ENCODE results near the gene TPP2.

- TF ChIP-seq FOSL1 (IDR thresholded peaks at IDR 0.05; ENCODE audit: low read depth) (no peak), EGR1 (IDR thresholded peaks at IDR 0.05; ENCODE audit: low read depth) (no peak), CTCF (IDR thresholded peaks at IDR 0.05 in 2 of 3, conservative IDR thresholded peaks at IDR 0.05 in 1 of 3; ENCODE audit: borderline replicate concordance in 1 of 3, insufficient read depth in 1 of 3, low read depth in 2 of 3, low read length in 2 of 3) (peak in 2 of 3 experiments; percentile 25 to 50; a peak in 3 of 6 replicates), ZNF274 (IDR thresholded peaks at IDR 0.05; ENCODE audit: low read depth, low read length) (no peak), POLR2AphosphoS5 (IDR thresholded peaks at IDR 0.05; ENCODE audit: low read depth, low read length) (no peak), SIN3A (IDR thresholded peaks at IDR 0.05; ENCODE audit: low read depth) (no peak), YY1 (IDR thresholded peaks at IDR 0.05; ENCODE audit: extremely low read depth, insufficient replicate concordance, low read depth, low read length) (no peak), EZH2 (IDR thresholded peaks at IDR 0.05) (no peak), CEBPB (IDR thresholded peaks at IDR 0.05; ENCODE audit: low read depth) (no peak), POLR2A (IDR thresholded peaks at IDR 0.05; ENCODE audit: borderline replicate concordance, extremely low read depth, insufficient read depth, insufficient read length) (no peak), EZH2phosphoT487 (IDR thresholded peaks at IDR 0.05; ENCODE audit: borderline replicate concordance) (no peak)
These were observed 60.8 kb downstream of the TPP2 start for GRCh38 chr13:102657630-102658029.
